Hepatocyte (in vitro differentiated cells): ENCODE measurements around the gene EPAS1.

Source experiments
- EZH2 ChIP-seq: fragments of 200-600 bp; sonication (generic); IDR thresholded peaks from 2 replicates; pipeline ENCODE4 v1.6.1; 2016; ENCODE audit warnings: antibody characterized with exemption, mild to moderate bottlenecking, borderline replicate concordance
- EZH2phosphoT487 ChIP-seq: fragments of 200-600 bp; sonication (generic); IDR thresholded peaks from one replicate; pipeline ENCODE4 v1.6.1; 2018; ENCODE audit warnings: antibody characterized with exemption, mild to moderate bottlenecking, low read depth, moderate library complexity; ENCODE audit not compliant: unreplicated experiment, severe bottlenecking
- TF ChIP-seq, protein P1 (sequence below): fragments of 200-600 bp; sonication (generic); IDR thresholded peaks from 2 replicates; pipeline ENCODE4 v1.5.1; 2016; ENCODE audit warnings: antibody characterized with exemption, mild to moderate bottlenecking; ENCODE audit not compliant: poor library complexity

DNA sequence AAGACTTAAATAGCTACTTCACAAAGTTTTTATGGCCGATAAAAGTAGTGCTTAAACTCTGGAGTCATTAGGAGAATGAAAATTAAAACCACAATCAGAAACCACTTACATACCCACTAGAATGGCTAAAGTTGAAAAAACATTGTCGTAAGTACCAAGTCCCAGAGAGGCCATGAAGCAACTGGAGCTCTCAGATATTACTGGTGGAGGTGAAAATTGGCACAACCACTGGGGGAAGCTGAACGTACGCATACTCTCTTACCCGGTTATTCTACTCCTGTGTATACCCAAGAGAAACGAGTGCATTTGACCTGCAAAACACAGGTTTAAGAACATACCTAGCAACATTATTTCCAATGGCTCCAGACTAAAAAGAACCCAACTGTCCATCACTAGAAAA is 105.7 kb downstream of the EPAS1 start:
- TF ChIP-seq, protein P1, sequence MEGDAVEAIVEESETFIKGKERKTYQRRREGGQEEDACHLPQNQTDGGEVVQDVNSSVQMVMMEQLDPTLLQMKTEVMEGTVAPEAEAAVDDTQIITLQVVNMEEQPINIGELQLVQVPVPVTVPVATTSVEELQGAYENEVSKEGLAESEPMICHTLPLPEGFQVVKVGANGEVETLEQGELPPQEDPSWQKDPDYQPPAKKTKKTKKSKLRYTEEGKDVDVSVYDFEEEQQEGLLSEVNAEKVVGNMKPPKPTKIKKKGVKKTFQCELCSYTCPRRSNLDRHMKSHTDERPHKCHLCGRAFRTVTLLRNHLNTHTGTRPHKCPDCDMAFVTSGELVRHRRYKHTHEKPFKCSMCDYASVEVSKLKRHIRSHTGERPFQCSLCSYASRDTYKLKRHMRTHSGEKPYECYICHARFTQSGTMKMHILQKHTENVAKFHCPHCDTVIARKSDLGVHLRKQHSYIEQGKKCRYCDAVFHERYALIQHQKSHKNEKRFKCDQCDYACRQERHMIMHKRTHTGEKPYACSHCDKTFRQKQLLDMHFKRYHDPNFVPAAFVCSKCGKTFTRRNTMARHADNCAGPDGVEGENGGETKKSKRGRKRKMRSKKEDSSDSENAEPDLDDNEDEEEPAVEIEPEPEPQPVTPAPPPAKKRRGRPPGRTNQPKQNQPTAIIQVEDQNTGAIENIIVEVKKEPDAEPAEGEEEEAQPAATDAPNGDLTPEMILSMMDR: no peak
- TF ChIP-seq EZH2 (no peak), EZH2phosphoT487 (no peak)
